C4-2B (cell line): ENCODE measurements around the gene MAML3.

Experiments used
- H3K27ac ChIP-seq: fragments of 450-650 bp; 2 replicates; pipeline ENCODE4 v1.5.1; 2017
- CTCF ChIP-seq: fragments of 450-650 bp; conservative IDR thresholded peaks from 2 replicates; pipeline ENCODE4 v1.5.1; 2017; ENCODE audit warnings: mild to moderate bottlenecking
- ZFX ChIP-seq: fragments of 450-650 bp; IDR thresholded peaks from 2 replicates; pipeline ENCODE4 v1.6.1; 2017

The MAML3 gene

GRCh38 chr4:139899346-139899745 is 254.6 kb downstream of the MAML3 start:
- no peak for TF ChIP-seq CTCF
- no peak for TF ChIP-seq ZFX
- no peak overlapping the region for H3K27ac ChIP-seq

GRCh38 chr4:139898293-139898692 is 255.7 kb downstream of the MAML3 start:
- TF ChIP-seq CTCF (no peak), ZFX (no peak)
- no peak overlapping the region for H3K27ac ChIP-seq

- no peak overlapping the region for H3K27ac ChIP-seq
- TF ChIP-seq CTCF, result no peak
- TF ChIP-seq ZFX, result no peak
These were observed 257.8 kb downstream of the MAML3 start for GRCh38 chr4:139896091-139896604.

- TF ChIP-seq CTCF, result no peak
- TF ChIP-seq ZFX, result no peak
- no peak overlapping the region for H3K27ac ChIP-seq
These were observed 260.2 kb downstream of the MAML3 start for GRCh38 chr4:139893801-139894200.

- no peak for TF ChIP-seq CTCF
- no peak for TF ChIP-seq ZFX
- H3K27ac ChIP-seq, result no peak overlapping the region
These were observed 260.8 kb downstream of the MAML3 start for GRCh38 chr4:139892973-139893736.

GRCh38 chr4:139890816-139891215 is 263.2 kb downstream of the MAML3 start:
- H3K27ac ChIP-seq, result no peak overlapping the region
- TF ChIP-seq ZFX, result no peak
- TF ChIP-seq CTCF, result no peak

GRCh38 chr4:139889901-139890300 is 264.1 kb downstream of the MAML3 start:
- TF ChIP-seq CTCF (no peak), ZFX (no peak)
- no peak overlapping the region for H3K27ac ChIP-seq
